OCI-LY1 (cell line): Measurements from ENCODE around the gene MRPS12.
"Not testable (repeated sequence)": the region's sequence is repeated elsewhere in the genome, so short reads cannot be mapped to it uniquely, and the experiment has no call there.

Source experiments
- H2AFZ ChIP-seq: fragments of 200-600 bp; sonication (generic), shearing (Covaris generic); 2 replicates; pipeline ENCODE4 v1.6.0; 2014; ENCODE audit warnings: antibody characterized with exemption, mild to moderate bottlenecking, low read length
- H3F3A ChIP-seq: fragments of 200-600 bp; sonication (generic), shearing (Covaris generic); 2 replicates; pipeline ENCODE4 v1.6.0; 2014; ENCODE audit warnings: mild to moderate bottlenecking, antibody characterized with exemption, low read length, moderate library complexity; ENCODE audit not compliant: insufficient read depth
- H3K27ac ChIP-seq: fragments of 200-600 bp; sonication (generic); 2 replicates; pipeline ENCODE4 v1.5.1; 2014; ENCODE audit warnings: low read length, mixed run types, mild to moderate bottlenecking, low read depth; ENCODE audit not compliant: poor library complexity, severe bottlenecking
- H3K27me3 ChIP-seq: fragments of 200-600 bp; sonication (generic); 2 replicates; pipeline ENCODE4 v1.6.0; 2014; ENCODE audit warnings: antibody characterized with exemption, mild to moderate bottlenecking, low read length, moderate library complexity; ENCODE audit not compliant: insufficient read depth
- H3K36me3 ChIP-seq: fragments of 200-600 bp; sonication (generic); 2 replicates; pipeline ENCODE4 v1.6.1; 2014; ENCODE audit warnings: mild to moderate bottlenecking, antibody characterized with exemption, low read length, moderate library complexity, mixed read lengths; ENCODE audit not compliant: insufficient read depth
- H3K4me1 ChIP-seq: fragments of 200-600 bp; sonication (generic); 2 replicates; pipeline ENCODE4 v1.5.1; 2014; ENCODE audit warnings: mild to moderate bottlenecking, low read length, moderate library complexity; ENCODE audit not compliant: insufficient read depth, severe bottlenecking
- H3K4me2 ChIP-seq: fragments of 200-600 bp; sonication (generic), shearing (Covaris generic); 2 replicates; pipeline ENCODE4 v1.6.1; 2014; ENCODE audit warnings: low read length
- H3K4me3 ChIP-seq: fragments of 200-600 bp; sonication (generic); 2 replicates; pipeline ENCODE4 v1.5.1; 2014; ENCODE audit warnings: low read length, low read depth, mild to moderate bottlenecking, mixed read lengths; ENCODE audit not compliant: poor library complexity, severe bottlenecking
- H3K79me2 ChIP-seq: fragments of 200-600 bp; shearing (Covaris generic); 2 replicates; pipeline ENCODE4 v1.6.1; 2016; ENCODE audit warnings: mixed run types, low read length, mixed read lengths; ENCODE audit not compliant: insufficient read depth
- H3K9ac ChIP-seq: fragments of 200-600 bp; sonication (generic), shearing (Covaris generic); 2 replicates; pipeline ENCODE4 v1.6.1; 2014; ENCODE audit warnings: mild to moderate bottlenecking, low read length, mixed read lengths
- H3K9me2 ChIP-seq: fragments of 200-600 bp; sonication (generic), shearing (Covaris generic); 2 replicates; pipeline ENCODE4 v1.6.1; 2014; ENCODE audit warnings: low read depth, mild to moderate bottlenecking, low read length, mixed read lengths
- H3K9me3 ChIP-seq: fragments of 200-600 bp; shearing (Covaris generic); 2 replicates; pipeline ENCODE4 v1.6.1; 2014; ENCODE audit warnings: low read length, mixed read lengths
- H4K20me1 ChIP-seq: fragments of 200-600 bp; sonication (generic), shearing (Covaris generic); 2 replicates; pipeline ENCODE4 v1.6.0; 2016; ENCODE audit warnings: mild to moderate bottlenecking, low read length; ENCODE audit not compliant: insufficient read depth
- CTCF ChIP-seq: fragments of 200-600 bp; sonication (generic), shearing (Covaris generic); IDR thresholded peaks from 2 replicates; pipeline ENCODE4 v1.5.1; 2017; ENCODE audit warnings: mild to moderate bottlenecking, antibody characterized with exemption, low read length, moderate library complexity, mixed read lengths
- EZH2 ChIP-seq: fragments of 200-600 bp; sonication (generic), shearing (Covaris generic); IDR thresholded peaks from 2 replicates; pipeline ENCODE4 v1.8.0; 2017; ENCODE audit warnings: borderline replicate concordance, mixed run types, mild to moderate bottlenecking, antibody characterized with exemption, low read length, moderate library complexity, mixed read lengths

The MRPS12 gene

DNA sequence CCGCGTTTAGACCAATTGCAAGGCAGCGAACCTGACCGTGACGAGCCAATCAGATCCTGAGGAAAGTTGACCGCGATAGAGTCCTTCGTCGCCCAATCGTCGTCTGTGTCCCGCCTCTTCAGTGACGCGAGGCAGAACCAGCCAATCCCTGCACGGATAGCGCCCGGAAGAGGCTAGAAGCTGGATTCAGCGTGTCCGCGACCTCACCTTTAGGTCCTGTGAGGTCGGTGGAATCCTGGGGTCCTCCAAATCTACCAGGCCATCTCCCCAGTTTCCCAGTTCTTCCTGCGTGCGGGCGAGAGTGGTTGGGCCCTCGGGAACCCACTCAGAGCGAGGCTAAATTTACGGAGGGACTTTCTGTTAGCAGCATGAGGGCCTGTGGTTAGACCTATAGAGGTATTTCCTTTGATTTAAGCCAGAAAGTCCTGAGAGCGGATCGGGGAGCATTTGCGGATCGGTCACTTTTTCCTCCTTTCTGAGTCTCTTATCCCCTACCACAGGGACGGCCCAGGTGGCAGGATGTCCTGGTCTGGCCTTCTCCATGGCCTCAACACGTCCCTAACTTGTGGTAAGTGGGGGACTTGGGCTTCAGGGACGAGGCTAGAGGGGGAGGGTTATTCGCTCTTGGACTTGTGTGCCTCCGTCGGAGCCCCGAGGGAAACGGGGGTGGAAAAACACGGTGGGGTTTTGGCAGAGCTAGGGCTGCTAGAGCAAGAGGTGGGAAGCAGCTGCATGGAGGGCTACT lies at the start of gene MRPS12:
Gene MRPS12 (plus strand): TSS at position 169 of the 745 bp plus-strand sequence. CDS start 351 bp downstream, at position 520.
- H3K9me3 ChIP-seq, result peaks cover 6% of the 10 kb centered on the region; the same call in 1 of the 2 replicates
- H3K27ac ChIP-seq, result peak within 1 kb of the TSS; percentile 83
- peaks cover 23% of the 10 kb centered on the region for H3K4me1 ChIP-seq
- peak within 1 kb of the TSS; percentile 94 for H3K4me2 ChIP-seq
- H4K20me1 ChIP-seq, result no peaks in the 10 kb centered on the region
- H3K9ac ChIP-seq, result peak within 1 kb of the TSS; percentile 96
- no peaks in the 10 kb centered on the region for H3F3A ChIP-seq
- no peak for TF ChIP-seq EZH2
- TF ChIP-seq CTCF, result no peak
- peaks cover 16% of the 10 kb centered on the region; the same call in 1 of the 2 replicates for H3K79me2 ChIP-seq
- H3K4me3 ChIP-seq, result peak within 1 kb of the TSS; percentile 98
- H3K27me3 ChIP-seq, result no peaks in the 10 kb centered on the region
- no peak within 1 kb of the TSS; the same call in 1 of the 2 replicates for H2AFZ ChIP-seq
- no peaks in the 10 kb centered on the region for H3K9me2 ChIP-seq
- H3K36me3 ChIP-seq, result peaks cover 36% of the 10 kb centered on the region

DNA sequence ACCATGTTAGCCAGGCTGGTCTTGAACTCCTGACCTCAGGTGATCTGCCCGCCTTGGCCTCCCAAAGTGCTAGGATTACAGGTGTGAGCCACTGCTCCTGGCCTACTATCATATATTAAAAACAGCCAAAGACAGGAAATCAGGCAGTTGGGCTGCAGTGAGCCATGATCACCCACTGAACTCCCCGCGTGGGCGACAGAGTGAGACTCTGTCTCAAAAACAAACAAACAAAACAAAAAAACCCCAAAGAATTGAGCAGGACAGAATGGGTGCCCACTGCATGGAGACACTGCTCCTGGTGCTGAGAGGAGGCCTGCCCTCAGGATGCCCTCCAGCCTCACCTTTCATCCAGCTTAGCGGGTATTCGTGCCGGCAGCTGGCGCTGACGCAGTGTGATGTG lies 47.5 kb upstream of the MRPS12 start:
- Histone ChIP-seq H3F3A (no peaks in the 10 kb centered on the region), H3K4me3 (no peak overlapping the region), H3K36me3 (no peaks in the 10 kb centered on the region), H3K9me3 (no peaks in the 10 kb centered on the region), H3K27ac (no peak overlapping the region), H3K27me3 (no peaks in the 10 kb centered on the region), H3K4me2 (no peak overlapping the region), H3K9me2 (no peaks in the 10 kb centered on the region), H3K9ac (no peak overlapping the region), H2AFZ (no peak overlapping the region), H3K79me2 (no peaks in the 10 kb centered on the region), H4K20me1 (no peaks in the 10 kb centered on the region), H3K4me1 (peaks cover 12% of the 10 kb centered on the region)
- no peak for TF ChIP-seq CTCF

- not testable (repeated sequence) for H3K36me3 ChIP-seq, H3K27me3 ChIP-seq, H3K4me3 ChIP-seq, H3K79me2 ChIP-seq, H3K4me1 ChIP-seq, H3K4me2 ChIP-seq, H3F3A ChIP-seq, H3K9ac ChIP-seq, H4K20me1 ChIP-seq, H3K9me2 ChIP-seq, H3K9me3 ChIP-seq, H2AFZ ChIP-seq, H3K27ac ChIP-seq
Measured at GRCh38 chr19:38884691-38885090, 46.1 kb upstream of the MRPS12 start.

DNA sequence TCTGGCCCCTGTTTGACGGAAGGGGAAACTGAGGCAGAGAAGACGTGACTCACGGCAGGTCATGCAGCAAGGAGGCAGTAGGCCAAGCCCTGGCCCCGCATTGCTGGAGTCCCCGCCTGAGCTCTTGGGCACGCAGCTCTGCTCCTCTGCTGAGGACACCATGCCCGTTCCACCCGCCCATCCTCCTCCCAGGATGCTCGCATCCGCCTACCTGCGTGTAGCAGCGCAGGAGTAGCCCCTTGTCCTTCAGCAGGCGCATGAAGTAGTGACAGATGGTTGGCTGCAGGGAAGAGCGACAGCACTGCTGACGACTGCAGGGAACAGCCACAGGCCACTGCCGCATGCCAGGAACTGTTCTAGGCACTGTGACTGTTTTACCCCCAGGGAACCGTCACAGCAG lies 41.9 kb upstream of the MRPS12 start:
- Histone ChIP-seq H3K36me3 (peaks cover 7% of the 10 kb centered on the region; the same call in 1 of the 2 replicates), H3K27me3 (no peaks in the 10 kb centered on the region), H3K4me1 (no peaks in the 10 kb centered on the region), H4K20me1 (no peaks in the 10 kb centered on the region), H3K9me2 (no peaks in the 10 kb centered on the region), H3K79me2 (no peaks in the 10 kb centered on the region), H3K4me2 (no peak overlapping the region), H3K4me3 (no peak overlapping the region), H2AFZ (no peak overlapping the region), H3F3A (no peaks in the 10 kb centered on the region), H3K27ac (no peak overlapping the region), H3K9me3 (no peaks in the 10 kb centered on the region), H3K9ac (no peak overlapping the region)
- TF ChIP-seq CTCF (no peak), EZH2 (no peak)
